ENCODE data around the gene DCAF5.

DNA sequence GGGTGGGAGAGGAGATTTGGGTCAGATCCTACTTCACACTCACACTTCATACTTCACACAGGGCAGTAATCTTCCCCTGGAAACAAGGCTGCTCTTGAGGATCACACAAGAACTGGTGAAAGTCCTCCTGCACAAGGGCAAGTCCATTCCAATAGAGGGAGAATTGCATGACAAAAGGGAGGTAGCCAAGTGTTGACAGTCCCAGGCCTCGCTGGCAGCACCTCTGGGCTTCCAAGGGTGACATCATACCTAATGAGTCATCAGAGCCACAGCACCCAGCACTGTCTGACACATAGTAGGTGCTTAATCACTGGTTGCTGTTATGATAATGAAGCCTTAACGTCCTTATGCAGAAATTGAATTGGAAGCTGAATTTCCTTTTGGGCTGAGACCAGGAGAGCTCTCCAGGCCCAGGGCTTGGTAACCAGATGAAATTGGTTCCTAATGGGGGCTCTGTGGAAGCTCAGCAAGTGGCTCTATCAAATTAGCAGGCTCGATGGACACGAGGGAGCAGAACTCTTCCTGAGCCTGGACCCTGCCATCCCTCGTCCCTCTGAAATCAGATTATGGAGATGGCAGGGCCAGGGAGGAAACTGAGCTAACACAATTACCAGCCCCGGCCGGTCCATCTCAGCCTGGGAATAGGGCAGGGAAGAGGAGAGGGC, 115.0 kb downstream of the DCAF5 start:
- TF ChIP-seq, protein P1, sequence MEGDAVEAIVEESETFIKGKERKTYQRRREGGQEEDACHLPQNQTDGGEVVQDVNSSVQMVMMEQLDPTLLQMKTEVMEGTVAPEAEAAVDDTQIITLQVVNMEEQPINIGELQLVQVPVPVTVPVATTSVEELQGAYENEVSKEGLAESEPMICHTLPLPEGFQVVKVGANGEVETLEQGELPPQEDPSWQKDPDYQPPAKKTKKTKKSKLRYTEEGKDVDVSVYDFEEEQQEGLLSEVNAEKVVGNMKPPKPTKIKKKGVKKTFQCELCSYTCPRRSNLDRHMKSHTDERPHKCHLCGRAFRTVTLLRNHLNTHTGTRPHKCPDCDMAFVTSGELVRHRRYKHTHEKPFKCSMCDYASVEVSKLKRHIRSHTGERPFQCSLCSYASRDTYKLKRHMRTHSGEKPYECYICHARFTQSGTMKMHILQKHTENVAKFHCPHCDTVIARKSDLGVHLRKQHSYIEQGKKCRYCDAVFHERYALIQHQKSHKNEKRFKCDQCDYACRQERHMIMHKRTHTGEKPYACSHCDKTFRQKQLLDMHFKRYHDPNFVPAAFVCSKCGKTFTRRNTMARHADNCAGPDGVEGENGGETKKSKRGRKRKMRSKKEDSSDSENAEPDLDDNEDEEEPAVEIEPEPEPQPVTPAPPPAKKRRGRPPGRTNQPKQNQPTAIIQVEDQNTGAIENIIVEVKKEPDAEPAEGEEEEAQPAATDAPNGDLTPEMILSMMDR (IDR thresholded peaks at IDR 0.05): no peak
- TF ChIP-seq EP300 (IDR thresholded peaks at IDR 0.05; ENCODE audit: low read depth): no peak
- no peak for TF ChIP-seq POLR2A (IDR thresholded peaks at IDR 0.05)
- TF ChIP-seq POLR2AphosphoS5 (IDR thresholded peaks at IDR 0.05): no peak

All from transverse colon (tissue), 4 donors.